Tongue (tissue), 2 donors: Measurements from ENCODE around the gene LPO. TPM values are rescaled to one million over a fixed set of nuclear protein-coding genes. Genes with fewer than 3 reads are reported as not detected.

ENCODE experiments used
- DNase-seq: peaks from one replicate; pipeline ENCODE4 v3.0.0-alpha.2; 2015
- total RNA-seq: library from RNA; depleted of rRNA; stranded (reverse); fragments of >200 nt; gene quantifications from one replicate; pipeline ENCODE4 v1.2.3, GENCODE V29; 2014

LPO gene
- total RNA-seq, result 6.4 TPM

DNA sequence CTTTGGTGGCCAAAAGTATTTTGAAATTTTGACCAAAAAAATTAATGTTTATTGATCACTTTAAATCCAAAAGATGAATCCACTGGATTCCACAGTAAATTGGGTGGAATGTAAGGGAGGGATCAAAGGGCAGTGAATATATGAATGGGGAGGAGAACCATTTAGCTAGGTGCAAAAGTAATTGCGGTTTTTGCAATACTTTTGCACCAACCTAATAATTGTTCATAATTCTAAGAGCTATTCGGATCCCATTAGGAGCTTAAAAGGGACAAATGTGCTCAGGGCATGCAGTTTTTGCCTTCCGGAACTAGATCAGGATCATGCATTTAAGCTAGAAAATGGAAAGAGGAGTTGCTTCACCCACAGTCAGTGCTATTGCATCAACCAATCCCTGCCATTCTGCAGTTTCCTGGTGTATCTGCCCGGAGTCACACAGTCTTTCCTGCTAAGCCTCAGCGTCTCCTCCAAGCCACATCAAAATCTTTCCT is at the start of gene LPO:
Gene LPO, plus strand, starts transcription at position 438 of the 488 bp plus-strand sequence. CDS start 4,396 bp downstream, outside the sequence.
- no peak for DNase-seq

GRCh38 chr17:58189436-58190146 is 48.8 kb upstream of the LPO start:
- DNase-seq, result no peak

GRCh38 chr17:58191241-58191896 is 47.0 kb upstream of the LPO start:
- DNase-seq, result no peak

DNA sequence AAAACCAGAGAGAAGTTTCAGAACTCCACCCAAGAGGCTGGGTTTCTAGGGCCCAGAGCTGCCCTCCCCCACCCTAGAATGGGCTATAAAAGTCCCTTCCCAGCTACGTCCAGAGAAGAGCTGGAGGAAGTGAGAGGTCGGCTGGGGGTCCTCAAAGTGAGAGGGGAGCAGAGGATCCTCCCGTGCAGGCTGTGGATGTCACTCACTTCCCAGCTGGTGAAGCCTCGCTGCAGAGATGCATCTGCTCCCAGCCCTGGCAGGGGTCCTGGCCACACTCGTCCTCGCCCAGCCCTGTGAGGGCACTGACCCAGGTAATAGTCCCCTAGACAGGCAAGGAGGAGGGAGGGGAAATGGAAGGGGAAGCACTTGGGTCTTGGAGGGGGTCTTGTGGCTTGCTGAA is 45.8 kb upstream of the LPO start, which contains the start of gene EPX:
Gene EPX, plus strand, starts transcription at position 115 of the 400 bp plus-strand sequence. Its CDS starts 121 bp downstream, at position 236.
- no peak for DNase-seq

DNA sequence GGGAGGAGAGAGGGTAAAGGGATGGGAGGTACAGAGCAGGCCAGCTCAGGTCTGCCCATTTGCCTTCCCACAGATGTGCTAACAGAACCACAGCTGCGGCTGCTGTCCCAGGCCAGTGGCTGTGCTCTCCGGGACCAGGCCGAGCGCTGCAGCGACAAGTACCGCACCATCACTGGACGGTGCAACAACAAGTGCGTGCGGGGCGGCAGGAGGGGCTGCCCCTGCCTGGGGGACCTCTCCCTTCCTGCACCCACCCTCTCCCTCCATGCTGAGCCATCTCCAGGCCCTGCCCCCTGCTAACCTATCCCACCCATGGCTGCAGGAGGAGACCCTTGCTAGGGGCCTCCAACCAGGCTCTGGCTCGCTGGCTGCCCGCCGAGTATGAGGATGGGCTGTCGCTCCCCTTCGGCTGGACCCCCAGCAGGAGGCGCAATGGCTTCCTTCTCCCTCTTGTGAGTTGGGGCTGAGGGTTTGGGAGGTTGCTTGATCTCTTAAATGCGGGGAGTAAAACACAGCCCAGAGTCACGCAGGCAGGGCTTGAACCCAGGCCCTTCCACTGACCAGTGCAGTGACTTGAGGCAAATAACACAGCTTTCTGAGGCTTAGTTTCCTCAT is 44.6 kb upstream of the LPO start:
- DNase-seq, result no peak

DNA sequence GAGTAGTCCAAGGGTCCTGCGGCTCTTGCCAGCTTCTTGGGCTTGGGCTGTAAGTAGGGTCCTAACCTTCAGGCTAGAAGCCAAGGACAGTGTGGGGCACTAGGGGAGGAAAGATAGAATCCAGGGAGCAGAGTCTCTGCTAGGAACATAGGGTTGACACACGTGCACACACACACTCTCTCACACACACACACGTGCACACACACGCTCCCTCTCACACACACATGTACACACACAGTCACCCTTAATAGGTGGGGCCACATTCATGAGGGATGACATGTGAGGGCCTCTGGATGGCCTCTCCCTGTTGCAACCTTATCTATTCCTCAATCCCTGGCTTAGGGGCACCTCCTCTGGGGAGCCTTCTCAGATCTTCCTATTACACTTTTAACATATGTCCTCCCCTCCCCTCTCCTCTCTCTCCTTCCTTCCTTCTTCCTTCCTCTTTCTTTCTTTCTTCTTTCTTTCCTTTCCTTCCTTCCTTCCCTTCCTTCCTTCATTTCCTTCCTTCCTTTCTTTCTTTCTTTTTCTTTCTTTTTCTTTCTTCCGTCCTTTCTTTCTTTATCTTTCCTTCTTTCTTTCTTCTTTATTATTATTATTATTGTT is 42.8 kb upstream of the LPO start:
- no peak for DNase-seq

DNA sequence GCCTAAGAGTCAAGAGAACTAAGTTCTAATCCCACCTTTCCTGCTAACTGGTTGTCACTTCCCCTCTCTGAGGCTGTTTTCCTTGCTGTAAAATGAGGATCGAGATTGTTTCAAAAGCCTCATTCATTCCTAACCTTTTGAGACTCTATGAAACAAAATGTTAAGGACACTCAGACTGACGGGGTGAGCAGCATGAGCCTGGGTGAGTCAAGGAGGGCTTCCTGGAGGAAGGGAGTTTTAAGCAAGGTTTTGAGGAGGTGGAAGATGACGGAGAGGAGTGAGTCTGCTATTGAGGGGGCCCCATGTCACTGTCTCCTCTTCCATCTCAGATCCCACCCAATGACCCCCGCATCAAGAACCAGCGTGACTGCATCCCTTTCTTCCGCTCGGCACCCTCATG is 41.8 kb upstream of the LPO start:
- DNase-seq, result no peak

DNA sequence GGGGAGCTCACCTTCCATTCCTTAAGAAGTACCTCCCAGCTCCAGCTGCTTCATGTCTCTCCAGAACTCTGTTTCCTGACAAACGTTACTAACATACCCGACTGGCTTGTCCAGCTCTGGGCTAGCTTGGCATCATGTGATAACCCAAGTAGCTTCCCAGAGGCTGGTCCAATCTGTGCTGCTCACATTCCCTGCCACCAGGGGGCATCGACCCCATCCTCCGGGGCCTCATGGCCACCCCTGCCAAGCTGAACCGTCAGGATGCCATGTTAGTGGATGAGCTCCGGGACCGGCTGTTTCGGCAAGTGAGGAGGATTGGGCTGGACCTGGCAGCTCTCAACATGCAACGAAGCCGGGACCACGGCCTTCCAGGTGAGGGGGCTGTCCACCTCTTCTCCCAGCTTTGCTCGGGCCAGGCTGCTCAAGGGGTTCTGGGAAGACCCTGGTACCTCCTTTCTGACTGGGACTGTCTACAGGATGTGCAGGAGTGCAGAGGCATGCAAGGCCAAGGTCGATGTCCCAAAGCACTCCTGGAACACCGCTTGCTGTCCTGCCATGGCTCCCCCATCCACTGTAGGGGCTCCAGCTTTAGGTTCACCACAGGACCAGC is 38.3 kb upstream of the LPO start:
- DNase-seq, result peak; percentile 32

DNA sequence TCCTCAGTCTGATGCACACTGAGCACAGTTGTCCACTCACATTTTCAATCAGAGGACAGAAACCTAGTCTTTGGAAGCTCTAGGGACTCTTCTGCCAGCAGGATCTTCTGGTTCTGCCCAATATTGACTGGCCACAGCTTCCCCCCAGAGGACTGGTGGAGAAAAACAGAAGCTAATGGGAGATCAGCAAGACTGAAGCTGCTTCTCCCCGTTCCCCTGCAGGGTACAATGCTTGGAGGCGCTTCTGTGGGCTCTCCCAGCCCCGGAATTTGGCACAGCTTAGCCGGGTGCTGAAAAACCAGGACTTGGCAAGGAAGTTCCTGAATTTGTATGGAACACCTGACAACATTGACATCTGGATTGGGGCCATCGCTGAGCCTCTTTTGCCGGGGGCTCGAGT is 35.5 kb upstream of the LPO start:
- no peak for DNase-seq

DNA sequence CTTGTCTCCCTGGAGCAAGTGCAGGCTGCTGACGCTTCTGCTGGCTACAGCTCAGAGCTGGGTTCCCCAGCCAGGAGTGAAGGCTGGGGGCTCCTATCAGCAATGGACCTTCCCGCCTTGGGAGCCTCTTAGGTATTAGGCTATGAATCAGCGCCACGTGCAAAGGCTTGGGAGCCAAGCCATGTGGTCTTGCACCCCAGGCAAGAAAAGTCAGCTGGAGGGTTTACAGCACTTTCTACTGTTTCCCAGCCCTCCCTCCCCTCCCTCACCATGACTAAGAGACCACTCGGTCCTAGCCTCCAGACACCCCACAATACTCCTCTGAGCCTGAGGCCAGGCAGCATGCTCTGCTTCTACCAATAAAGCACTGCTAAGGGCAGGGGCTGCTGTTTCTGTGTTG is 33.6 kb upstream of the LPO start:
- DNase-seq, result no peak

GRCh38 chr17:58205936-58206335 is 32.4 kb upstream of the LPO start:
- no peak for DNase-seq

DNA sequence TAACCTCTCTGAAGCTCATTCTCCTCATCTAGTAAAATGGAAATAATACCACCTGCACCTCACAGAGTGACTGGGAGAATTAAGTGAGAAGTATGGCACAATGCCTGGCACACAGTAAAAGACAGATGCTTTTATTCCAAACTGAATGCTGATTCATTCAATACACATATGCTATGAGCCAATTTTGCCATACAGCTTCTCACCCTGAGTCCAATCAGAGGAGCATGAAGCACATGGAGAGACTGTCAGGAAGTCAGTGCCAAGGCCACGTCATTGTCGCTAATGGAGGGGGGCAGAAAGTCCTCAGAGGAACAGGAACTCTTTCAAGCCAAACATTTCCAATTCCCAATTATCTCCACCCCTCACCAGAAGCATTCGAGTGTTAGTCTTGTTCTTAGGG is 30.9 kb upstream of the LPO start:
- no peak for DNase-seq

GRCh38 chr17:58208344-58208743 is 30.0 kb upstream of the LPO start:
- no peak for DNase-seq

- no peak for DNase-seq
Observed at GRCh38 chr17:58210922-58211321, 27.5 kb upstream of the LPO start.

DNA sequence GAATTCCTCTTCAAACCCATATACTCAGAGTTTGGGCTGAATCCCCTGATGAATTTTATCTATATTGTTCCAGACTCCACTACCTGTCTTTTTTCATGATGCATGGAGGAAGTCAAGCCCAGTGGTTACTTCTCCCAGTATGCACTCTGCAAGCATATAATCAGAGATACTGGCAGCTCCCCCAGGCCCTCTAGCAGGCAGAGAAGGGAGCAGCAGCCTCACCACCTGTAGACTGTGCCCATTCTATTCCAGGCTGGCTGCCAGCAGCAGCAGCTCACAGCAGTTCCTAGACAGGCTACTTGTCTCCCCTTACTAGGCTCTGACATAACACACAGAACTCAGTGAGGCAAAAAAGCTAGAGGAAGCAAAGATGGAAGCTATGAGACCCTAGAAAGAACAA is 22.7 kb upstream of the LPO start:
- no peak for DNase-seq

DNA sequence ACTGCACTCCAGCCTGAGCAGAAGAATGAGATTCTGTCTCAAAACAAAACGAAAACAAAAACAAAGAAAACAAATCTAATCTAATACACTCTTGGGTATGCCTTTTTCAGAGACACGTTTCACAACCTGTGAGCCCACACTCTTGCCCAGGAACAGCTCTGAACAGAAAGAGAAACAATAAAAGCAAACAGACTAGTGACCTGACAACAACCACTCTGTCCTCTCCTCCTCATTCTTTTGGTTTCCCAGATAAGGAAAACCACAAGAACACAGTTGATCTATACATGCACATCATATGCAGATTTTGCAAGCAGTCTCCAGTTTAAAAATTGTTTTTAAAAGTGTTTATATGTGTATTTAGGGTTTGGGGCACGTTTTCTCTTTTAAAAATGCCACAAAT is 20.6 kb upstream of the LPO start:
- no peak for DNase-seq

DNA sequence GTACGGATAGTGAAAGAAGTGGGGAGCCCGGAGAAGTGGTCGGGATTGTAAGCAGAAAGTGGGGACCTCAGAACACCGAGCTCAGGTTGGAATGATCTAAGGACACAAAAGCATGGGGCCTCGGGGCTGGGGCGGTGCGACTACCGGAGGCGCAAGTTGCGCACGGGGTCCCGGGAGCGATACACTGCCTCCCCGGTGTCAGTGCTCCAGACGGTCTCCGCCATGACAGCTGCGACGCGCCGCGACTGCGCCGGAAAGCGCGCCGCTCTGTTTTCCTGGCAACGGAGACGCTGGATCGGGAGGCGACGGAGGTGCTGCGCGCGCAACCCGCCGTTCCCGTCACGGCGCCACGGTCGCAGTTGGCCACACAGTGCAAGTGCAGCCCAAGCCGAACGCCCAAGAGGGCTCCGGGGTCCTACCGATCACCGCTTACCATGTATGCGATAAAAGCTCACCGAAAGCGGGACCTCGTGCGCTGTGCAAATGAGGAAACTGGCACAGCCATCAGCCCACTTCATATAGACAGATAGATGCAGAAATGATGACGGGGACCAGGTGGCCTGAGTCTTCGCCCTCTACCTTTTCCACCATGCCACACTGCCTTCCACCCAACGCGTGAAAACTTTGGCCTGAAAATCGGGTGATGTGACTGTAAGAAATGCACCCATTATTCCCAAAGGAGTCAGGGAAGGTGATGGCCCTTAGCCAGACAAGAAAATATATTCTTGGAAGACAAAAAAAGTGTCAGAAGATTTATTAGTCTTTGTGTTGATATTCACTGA is 19.2 kb upstream of the LPO start, which contains the start of gene MKS1:
Gene MKS1, minus strand, starts transcription at position 249 of the 782 bp plus-strand sequence. Its CDS starts 25 bp downstream, at position 224.
- DNase-seq, result peak; percentile 97

GRCh38 chr17:58219789-58220183 is 18.6 kb upstream of the LPO start:
- peak; percentile 3 for DNase-seq

DNA sequence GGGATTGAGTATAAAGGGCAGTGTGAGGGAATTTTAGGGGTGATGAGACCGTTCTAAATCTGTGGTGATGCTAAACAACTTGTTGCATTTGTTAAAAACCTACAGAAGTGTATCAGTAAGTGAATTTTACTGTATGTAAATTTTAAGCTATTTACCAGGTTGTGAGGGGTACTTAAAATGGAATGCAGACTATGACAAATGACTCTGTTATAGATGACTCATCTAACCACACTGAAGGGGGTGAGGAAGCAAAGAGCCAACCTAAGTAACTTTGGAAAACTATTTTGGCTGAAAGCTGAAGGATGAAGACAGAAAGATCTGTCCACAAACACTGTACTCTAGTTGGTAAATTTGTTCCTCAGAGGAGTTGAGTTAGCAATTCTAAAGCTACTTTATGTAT is 14.1 kb upstream of the LPO start:
- no peak for DNase-seq

DNA sequence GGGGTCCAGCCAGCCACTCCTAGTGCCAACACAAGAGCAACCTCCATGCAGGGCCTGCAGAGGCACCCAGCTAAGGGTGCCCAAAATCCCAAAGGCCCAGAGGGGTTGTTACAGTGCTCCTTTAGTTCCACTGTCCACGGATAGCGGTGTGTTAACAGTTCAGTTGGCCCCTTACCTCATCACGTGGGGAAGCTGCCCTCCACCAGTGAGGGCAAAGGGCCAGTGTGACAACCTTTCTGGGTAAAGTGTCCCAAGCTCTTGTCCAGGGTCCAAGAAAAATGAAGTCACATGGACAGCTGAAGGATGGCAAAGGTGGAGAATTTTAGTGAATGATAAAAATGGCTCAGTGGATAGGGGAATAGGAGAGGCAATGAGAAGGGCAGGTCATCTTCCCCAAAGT is 10.7 kb upstream of the LPO start:
- DNase-seq, result no peak

GRCh38 chr17:58228679-58229078 is 9.7 kb upstream of the LPO start:
- no peak for DNase-seq

DNA sequence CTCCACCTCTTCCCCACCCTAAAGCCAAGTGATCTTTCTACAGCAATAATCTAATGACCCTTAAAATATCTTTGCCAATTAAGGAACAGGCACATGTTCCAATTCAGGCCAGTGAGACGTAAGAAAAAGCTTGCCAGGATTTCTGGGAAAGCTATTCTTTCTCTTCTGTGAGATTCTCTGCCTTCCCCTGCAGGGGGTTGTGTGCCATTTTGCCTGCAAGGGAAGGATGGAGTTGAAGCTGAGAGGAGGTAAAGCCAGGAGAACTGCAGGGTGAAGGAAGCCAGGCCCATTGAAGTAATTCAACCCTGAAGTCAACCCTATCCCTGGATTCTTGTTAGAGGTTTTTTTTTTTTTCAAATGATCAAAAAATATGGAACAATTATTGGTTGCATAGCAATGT is 9.0 kb upstream of the LPO start:
- DNase-seq, result no peak
